Pancreas (tissue), 10 donors: Measurements from ENCODE around the gene ATP6V0C. TPM values are rescaled to one million over a fixed set of nuclear protein-coding genes. Genes with fewer than 3 reads are reported as not detected.

Experiments used
- ATAC-seq, 4 donors: fragments of 200-7000 bp; cut with Tn5 transposase; one replicate each; pipeline versions ENCODE4 v1.8.0 to v1.9.1; 2020; ENCODE audit warnings: mild to moderate bottlenecking in 4 of 4, moderate library complexity in 4 of 4
- DNase-seq, 6 donors: peaks; one replicate each; pipeline ENCODE4 v3.0.0-alpha.2; 2020
- FAIRE-seq: peaks from 2 replicates; lab custom pipeline; 2012; peaks lifted over from hg19 to GRCh38; lab: Jason Lieb, UNC
- H3K27ac ChIP-seq, 4 donors: fragments of 200-600 bp; sonication (generic); 1 replicate in 3 of 4; 2 replicates in 1 of 4; pipeline versions ENCODE4 v1.5.0 to v1.8.0; 2020
- H3K27me3 ChIP-seq, 4 donors: fragments of 200-600 bp; one replicate each; pipeline ENCODE4 v1.8.0; 2021
- H3K36me3 ChIP-seq, 3 donors: fragments of 200-600 bp; sonication (generic) in 1 of 3; one replicate each; pipeline versions ENCODE4 v1.5.0 to v1.8.0; 2020 to 2021
- H3K4me1 ChIP-seq, 3 donors: fragments of 200-600 bp; one replicate each; pipeline ENCODE4 v1.8.0; 2021
- H3K4me3 ChIP-seq, 4 donors: fragments of 200-600 bp; sonication (generic) in 2 of 4; one replicate each; pipeline versions ENCODE4 v1.5.0 to v1.8.0; 2020 to 2021
- H3K9me3 ChIP-seq, 4 donors: fragments of 200-600 bp; one replicate each; pipeline ENCODE4 v1.8.0; 2021
- CTCF ChIP-seq, 4 donors: fragments of 200-600 bp; sonication (generic) in 3 of 4; IDR thresholded peaks; one replicate each; pipeline versions ENCODE4 v1.5.0 to v1.8.0; 2021; ENCODE audit warnings: antibody characterized with exemption in 4 of 4
- WGBS, 2 donors: extraction: QIAGEN DNeasy Blood & Tissue Kit; methylation state at CpG; one replicate each; pipeline ENCODE4 v1.1.7; 2013; 5-methylcytosine and 5-hydroxymethylcytosine counted together
- intact Hi-C, 3 donors: fragments of 100-400 bp; cut with DNase I; formaldehyde crosslinking; loops; one replicate each; pipeline versions ENCODE4 v1.11.1 to v1.14.2; 2022
- polyA plus RNA-seq, 2 donors: library from polyadenylated mRNA; stranded (reverse); fragments of 200-250 nt; gene quantifications; one replicate each; pipeline ENCODE4 v1.2.3, GENCODE V29; 2013
- total RNA-seq, 6 donors: library from RNA; stranded (reverse); fragmentation: NEBNext Ultra II Directional in 4 of 6; extraction: Animal tissue kit (Norgen Biotek cat#: 25700) in 4 of 6; gene quantifications; one replicate each; pipeline versions ENCODE4 v1.2.1 to v1.2.4, GENCODE V29; 2021 to 2023
- donor health status: healthy with polysubstance abuse.
- donor health status: DM: no; HTN: no; CAD: no; lungs with moderate emphysema.
- donor health status: DM: no; HTN: no; CAD: no.
- donor health status: control.
- donor health status: control.
- donor health status: Bipolar disorder and iron deficiency.
- donor health status: DM: yes; HTN: yes; CAD: no.
- donor health status: DM: no; HTN: no; CAD: no.
- donor health status: DM: no; HTN: no; CAD: no.
- donor health status: DM: yes; HTN: yes; CAD: no.

Gene ATP6V0C
- total and polyA plus RNA-seq, 8 donors: 39.9 to 124 (median 66.8) TPM

DNA sequence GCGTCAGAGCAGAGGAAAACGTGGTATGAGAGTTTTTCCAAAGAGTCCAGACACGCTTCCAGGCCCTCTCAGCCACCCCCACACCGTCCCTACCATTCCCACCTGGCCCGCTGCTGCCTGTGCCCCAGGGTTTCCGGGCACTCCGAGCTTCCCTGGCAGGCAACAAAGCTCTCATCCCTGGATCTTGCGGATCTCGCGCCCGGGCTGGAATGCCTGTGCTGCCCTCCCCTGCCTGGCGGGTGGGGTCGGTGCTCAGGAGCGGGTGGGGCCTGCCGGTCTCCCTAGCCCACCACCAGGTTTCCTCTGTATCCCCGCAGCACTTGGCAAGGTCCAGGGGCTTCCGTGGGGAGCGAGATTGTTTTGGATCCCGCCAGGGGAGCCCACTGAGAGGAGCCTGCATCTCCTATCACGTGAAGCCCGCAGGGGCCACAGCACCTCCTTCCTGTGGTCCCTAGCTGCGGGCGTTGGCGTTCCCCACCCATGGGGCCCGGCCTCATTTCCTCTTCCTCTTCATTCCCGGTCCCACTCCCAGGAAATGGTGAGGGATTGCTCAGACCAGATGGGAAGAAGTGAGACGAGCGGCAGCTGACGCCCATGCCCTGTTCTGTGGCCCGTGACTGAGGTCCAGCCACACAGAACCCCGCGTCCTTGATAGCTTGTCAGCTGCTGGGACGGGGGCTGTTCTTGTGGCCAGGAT, 27.8 kb upstream of the ATP6V0C start:
- no peaks in the 10 kb centered on the region for H3K9me3 ChIP-seq
- FAIRE-seq (no peak), DNase-seq (peak in 1 of 6 donors; percentile 60), ATAC-seq (no peak)
- peaks cover 15 to 22% (median 18%) of the 10 kb centered on the region in 3 donors for H3K4me1 ChIP-seq
- WGBS, 2 donors: 71 to 73% methylated on average over 32 to 33 of the region's 33 CpGs
- no peak overlapping the region for H3K27ac ChIP-seq
- H3K4me3 ChIP-seq: no peak overlapping the region
- intact Hi-C loops: no loop called here
- no peak for TF ChIP-seq CTCF (IDR thresholded peaks at IDR 0.05)
- no peaks in the 10 kb centered on the region for H3K27me3 ChIP-seq
- peaks cover 0 to 7% (median 0%) of the 10 kb centered on the region in 3 donors for H3K36me3 ChIP-seq

DNA sequence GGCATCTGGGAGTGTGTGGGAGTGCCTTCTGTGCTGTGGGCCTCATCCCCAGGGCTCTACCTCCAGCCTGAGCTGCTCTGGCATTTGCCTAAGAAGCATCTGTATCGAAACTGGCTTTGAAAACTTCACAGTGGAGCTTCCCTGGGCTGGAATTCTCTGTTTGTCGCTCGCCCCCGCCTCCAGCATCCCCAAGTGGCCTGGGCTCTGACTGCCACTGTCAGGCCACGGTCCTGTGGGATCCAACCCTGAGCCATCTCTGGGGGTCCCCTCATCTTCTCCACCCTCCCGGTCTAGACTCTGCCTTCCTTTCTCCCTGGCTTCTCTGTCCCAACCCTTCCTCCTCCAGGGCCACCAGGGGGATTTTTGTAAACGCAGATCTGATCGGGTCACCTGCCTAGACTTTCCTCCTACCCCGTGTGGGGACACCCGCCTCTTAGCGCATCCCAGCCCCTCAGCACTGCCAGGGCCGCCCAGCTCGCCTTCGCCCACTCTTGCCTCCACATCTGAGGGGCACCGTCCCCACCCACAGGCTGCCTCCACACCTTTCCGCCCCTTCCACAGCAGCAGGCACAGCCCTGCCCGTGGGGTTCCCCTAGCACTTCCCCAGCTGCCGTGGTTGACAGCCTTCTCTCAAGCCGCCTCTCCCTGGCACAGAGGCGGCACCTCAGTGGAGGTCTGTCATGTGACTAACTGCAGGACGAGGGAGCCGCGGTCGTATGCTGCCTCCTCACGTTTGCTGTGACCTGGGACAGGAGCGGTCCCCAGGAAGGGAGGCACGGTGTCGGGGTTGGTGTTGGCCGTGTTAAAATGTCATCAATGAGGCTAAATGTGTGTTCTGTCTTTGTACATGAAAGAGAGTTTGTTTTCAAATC, 26.9 kb upstream of the ATP6V0C start:
- no peak for TF ChIP-seq CTCF (IDR thresholded peaks at IDR 0.05)
- Histone ChIP-seq H3K27me3 (no peaks in the 10 kb centered on the region), H3K36me3 (peaks cover 0 to 7% (median 0%) of the 10 kb centered on the region in 3 donors), H3K9me3 (no peaks in the 10 kb centered on the region), H3K4me3 (no peak overlapping the region), H3K4me1 (peaks cover 6 to 14% (median 9%) of the 10 kb centered on the region in 3 donors), H3K27ac (peak overlapping the region in 2 of 4 donors; percentile 19 to 58)
- peak in 3 of 4 donors; percentile 66 to 71 (median 70) for ATAC-seq
- 50 to 52% methylated on average over 29 of the region's 29 CpGs for WGBS, 2 donors
- intact Hi-C loops: no loop called here
- no peak for FAIRE-seq
- peak in 5 of 6 donors; percentile 53 to 86 (median 60) for DNase-seq

GRCh38 chr16:2487517-2487842, 26.3 kb upstream of the ATP6V0C start:
- H3K9me3 ChIP-seq: no peaks in the 10 kb centered on the region
- peaks cover 0 to 7% (median 0%) of the 10 kb centered on the region in 3 donors for H3K36me3 ChIP-seq
- no peak for ATAC-seq
- intact Hi-C loops: no loop called here
- H3K27ac ChIP-seq: peak overlapping the region in 1 of 4 donors; percentile 19
- TF ChIP-seq CTCF (IDR thresholded peaks at IDR 0.05): no peak
- peaks cover under 1 to 8% (median 8%) of the 10 kb centered on the region in 3 donors for H3K4me1 ChIP-seq
- DNase-seq: no peak
- WGBS, 2 donors: 62 to 68% methylated on average over 8 of the region's 8 CpGs
- FAIRE-seq: no peak
- H3K4me3 ChIP-seq: no peak overlapping the region
- no peaks in the 10 kb centered on the region for H3K27me3 ChIP-seq

GRCh38 chr16:2487903-2488531, 25.7 kb upstream of the ATP6V0C start:
- Histone ChIP-seq H3K36me3 (peaks cover 0 to 7% (median 0%) of the 10 kb centered on the region in 3 donors), H3K4me1 (peaks cover 0 to 5% (median 3%) of the 10 kb centered on the region in 3 donors), H3K27ac (no peak overlapping the region), H3K4me3 (no peak overlapping the region), H3K9me3 (no peaks in the 10 kb centered on the region), H3K27me3 (no peaks in the 10 kb centered on the region)
- TF ChIP-seq CTCF (IDR thresholded peaks at IDR 0.05): no peak
- intact Hi-C loops: no loop called here
- FAIRE-seq (no peak), ATAC-seq (no peak), DNase-seq (peak in 1 of 6 donors; percentile 60)
- 83 to 86% methylated on average over 15 of the region's 15 CpGs for WGBS, 2 donors
